ENCODE data around the gene NTN5.
"Not testable (repeated sequence)": the region's sequence is repeated elsewhere in the genome, so short reads cannot be mapped to it uniquely, and the experiment has no call there.

The NTN5 gene

DNA sequence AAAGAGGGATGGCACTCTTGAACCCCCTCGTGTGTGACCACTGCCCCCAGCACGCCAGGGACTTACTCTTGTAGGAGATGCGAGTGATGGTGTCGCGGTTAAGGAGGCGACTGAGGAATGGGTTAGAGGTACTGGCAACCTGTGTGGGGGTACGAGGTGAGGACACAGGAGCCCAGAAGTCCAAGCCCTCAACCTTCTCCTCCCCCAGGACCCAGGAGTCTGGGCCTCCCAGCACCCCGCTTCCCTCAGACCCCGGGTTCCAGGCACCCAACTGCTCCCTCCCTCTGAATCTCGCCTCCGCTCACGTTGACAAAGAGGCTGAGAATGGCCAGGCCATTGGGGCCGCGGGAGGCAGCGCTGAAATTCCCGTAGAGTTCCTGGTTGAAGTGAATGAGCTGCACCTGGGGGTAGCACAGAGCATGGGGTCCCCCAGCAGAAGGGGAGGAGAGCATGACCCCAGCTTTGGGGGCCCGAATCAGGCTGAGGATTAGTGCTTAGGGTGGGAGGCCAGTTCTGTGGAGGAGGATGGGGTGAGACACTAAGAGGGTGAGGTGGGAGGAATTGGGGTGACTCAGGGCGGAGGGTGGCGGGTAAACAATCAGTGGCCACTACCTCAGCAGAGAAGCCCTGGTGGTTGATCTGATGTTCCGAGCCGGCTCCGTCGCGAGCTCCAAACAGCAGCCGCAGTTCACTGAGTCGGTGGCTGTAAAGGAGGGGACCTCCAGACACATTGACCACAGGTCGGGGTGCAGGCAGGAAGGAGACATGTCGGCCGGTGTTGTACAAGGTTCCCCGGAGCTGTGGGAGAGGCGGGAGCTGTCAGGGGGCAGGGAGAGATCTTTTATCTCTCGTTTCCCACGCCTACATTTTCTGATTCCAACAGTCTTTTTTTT lies 33.1 kb downstream of the NTN5 start:
- no peak for DNase-seq

DNA sequence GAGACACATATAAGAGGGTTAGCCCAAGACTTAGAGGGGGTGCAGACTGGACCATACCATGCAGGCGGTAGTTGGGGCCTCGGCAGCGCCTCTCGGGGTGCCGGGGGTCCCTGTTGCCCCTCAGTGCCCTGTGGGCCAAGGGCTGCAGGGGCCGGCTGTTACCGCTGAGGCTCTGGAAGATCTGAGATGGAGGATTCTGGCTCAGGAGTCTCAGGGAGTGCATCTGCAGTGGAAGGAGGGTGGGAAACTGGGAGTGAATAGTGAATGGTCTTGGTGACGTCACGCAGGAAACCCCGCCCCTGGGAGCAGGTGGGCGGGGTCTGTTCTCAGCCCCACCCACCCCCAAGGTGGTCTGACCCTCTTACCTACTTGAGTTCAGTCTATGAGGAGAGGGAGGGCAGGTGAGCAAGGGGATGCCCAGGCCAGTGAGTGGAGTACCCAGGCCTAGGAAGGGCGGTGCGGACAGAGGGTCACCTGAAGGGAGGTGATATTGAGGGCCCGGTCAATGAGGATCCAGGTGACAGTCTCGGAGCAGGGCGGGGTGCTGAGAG lies 33.9 kb downstream of the NTN5 start:
- DNase-seq, result no peak

DNA sequence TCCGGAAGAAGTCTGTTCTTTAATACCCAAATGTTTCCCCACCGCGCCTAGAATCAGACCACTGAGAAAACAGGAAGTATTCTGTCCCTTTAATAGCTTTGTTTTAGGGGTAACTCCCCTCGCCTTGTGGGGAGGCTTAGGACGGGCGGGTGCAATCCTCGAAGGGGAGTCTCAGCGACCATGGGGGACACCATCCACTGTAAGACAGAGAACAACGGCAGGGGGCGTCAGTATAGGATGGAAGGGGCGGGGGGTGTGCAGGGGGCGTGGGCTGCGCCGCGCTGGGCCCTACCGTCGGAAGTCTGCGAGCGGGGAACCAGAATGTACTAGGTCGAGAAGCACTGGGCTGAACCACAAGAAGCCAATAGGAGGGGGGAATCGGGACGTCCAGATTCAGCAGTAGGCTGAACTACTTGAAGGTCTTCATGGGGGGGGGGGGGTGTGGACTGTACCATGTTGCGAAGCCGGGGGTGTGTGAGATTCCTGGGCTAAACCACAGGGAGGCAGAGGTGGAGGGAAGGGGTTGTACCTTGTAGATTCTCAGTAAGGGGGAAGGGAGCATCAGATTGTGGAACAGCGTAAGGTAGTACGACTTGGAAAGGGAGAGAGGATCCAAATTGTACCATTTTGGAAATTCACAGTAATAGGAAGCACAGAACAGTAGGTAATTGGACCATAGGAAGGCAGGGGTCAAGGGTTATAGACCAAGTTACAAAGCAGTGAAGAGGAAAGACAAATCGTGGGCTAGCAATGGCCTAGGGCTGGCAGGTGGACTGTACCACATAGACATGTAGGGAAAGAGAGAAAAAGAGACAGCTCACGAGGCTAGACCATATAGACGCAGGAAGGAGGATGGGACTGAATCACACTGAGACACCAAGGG lies 34.6 kb downstream of the NTN5 start:
- peak; percentile 91 for DNase-seq

DNA sequence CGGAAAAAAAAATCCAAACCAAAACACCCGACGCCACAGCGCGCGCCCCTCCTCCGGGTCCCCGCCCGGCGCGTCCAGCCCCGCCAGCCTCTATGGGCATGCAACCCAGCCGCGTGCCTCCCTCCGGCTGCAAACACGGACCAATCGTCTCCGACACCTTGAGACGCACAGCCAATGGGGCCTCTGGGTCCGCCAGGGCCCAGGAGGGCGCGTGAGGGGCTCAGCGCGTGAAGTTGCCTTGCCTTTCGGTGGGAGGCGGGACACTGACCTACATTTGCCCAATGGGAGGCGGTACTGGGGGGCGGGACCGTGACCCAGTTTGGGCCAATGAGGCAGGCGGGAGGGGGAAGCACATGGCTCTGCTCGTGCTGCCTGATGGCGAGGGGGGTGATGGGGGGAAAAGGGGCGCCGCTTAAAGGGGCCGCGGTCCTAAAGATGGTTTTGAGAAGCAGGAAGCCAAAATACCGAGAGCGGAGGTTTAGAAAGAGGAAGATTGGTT lies 35.3 kb downstream of the NTN5 start:
- peak; percentile 97 for DNase-seq

DNA sequence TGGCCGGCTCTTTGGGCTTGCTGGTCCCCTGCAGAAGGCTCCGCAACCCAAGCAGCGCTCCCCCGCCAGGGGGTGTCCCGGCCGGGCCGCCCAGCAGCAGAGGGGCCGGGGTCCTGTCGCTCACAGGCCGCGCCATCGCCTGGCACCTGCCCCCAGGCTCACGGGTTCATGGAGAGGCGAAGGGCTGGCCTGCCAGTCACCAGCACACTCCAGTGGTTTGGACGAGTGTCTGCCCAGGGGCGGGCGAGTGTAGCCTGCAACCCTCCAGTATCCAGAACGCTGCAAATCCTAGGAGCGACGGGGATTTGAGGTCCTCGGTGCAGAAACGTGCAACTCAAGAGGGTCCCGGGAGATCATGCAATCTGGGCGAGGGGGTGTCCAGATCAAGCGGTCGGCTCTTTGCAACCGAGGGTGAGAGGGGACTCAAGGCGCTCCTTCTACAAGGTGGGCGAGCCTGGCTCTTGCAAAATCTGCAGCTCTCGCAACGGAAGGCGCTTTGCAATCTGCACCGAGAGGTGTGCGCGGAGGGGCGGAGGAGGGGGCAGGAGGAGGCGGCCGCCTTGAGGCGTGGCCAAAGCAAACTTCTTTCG lies 35.9 kb downstream of the NTN5 start, which contains the start of gene DBP:
DBP (minus strand) TSS at position 521 of the 590 bp plus-strand sequence; CDS start at position 136, 385 bp downstream.
- DNase-seq, result peak; percentile 56

DNA sequence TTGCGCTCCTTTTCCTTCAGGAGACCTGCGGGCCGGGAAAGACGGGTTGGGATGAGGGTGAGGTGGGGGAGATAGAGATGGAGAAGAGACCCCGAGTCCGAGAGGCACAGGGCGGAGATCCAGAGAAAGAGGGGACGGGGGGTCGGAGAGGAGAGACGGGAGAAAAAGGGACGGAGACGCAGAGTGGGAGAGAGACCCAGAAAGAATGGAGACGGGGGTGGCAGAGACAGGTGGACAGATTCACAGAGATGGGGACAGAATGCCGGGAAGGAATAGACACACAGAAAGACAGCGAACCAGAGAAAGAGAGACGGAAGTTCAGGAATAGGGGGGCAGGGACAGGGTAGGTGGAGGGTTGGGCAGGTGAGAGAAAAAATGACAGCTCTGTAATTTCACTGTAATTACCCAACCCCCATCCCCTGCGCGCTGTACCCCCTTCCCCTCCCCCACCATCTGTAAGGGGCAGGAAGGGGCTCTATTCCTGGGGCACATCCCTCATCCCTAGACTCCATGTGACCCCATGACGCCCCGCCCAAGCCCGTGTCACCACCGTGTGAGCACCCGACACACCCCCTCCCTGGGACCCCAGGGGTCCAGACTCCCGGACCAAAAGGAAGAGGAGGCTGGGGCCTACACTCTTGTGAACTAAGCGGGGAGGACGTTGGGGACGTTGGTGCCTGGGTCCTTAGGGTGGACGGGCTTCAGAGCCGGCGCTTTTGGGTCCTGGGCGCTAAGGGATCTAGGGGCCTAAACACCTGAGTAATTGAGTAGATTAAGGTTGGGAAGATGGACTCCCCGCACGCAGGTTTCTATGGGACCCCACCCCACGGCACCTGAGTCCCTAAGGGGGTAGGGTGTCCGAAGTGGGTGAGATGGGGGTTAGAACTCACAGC lies 36.6 kb downstream of the NTN5 start:
- peak; percentile 37 for DNase-seq

DNA sequence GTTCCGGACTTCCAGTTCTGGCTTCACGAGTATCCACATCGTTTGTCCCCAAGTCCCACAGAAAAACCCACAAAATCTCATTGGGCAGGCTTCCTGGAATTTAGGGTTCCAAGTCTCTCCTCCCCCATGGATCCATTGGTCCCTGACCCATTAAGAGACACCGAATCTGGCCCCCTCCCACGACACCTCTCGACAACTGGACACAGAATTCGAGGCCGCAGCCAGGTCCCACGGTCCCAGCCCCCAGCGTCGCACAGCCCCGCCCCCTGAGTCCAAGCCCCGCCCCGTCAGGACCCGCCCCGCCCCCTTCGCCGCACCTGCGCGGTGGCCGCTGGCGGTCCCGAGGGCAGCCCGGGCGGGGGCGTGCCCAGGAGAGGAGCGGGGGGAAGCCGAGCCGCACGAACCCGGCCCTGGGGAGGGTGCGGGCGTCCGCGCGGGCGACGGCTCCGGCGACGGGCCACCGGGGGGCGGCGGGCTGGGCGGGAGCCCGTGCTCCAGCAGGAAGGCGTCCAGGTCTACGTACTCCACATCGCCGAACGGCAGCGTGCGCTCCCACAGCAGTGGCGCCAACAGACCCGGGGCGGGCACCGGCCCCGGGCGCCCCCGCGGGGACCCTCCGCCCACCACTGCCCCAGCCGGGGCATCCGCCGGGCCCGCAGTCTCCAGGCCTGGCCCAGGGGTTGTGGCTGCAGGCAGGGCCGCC lies 37.4 kb downstream of the NTN5 start:
- peak; percentile 77 for DNase-seq

DNA sequence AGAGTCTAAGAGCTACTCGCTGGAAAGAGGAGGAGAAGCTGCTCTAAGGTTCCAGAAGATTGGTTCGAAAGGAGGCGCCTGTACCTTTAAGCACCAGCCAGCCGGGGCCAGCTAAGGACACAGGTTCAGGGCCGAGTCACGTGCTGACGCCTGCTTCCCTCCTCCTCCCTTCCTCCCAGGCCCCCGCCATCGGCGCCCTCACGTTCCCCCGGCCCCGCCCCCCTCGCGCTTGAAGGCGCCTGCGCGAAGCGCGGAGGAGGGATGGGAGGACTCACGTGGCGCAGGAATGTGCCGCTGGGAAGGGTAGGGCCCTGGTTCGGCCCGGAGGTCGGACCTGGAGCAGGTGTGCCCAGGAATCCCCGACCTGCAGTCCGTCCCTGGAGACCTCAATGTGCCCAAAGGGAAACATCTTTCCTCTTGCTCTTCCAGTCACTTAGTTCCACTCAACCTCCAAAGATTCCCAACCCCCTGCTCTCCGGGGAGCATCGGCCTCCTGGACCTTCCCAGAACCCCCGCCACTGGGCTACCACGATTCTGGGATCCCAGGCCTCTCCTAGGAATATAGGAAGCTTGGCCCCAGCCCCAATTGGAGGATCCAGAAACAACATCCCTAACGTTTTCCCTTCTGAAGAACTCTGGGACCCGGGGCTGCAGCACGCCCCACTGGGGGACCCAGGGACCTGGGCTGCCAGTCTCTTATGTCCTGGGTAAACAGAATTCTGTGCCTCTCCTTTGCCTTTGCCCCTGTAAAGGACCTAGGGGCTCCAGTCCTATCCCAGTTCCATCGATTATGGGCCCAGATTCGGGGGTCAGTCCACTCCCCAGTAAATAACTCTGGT lies 38.2 kb downstream of the NTN5 start:
- peak; percentile 96 for DNase-seq

DNA sequence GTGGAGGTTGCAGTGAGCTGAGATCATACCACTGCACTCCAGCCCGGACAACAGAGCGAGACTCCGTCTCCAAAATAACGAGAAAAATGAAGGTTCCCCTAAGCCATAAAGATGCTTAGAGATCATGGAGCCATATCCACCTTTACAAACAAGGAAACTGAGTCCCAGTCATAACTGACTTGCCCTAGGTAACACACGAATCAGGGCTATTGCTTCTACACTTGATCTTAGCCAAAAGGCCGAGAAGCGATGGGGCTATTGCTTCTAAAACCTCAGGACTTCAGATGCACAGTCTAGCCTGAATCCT lies 38.8 kb downstream of the NTN5 start:
- no peak for DNase-seq

DNA sequence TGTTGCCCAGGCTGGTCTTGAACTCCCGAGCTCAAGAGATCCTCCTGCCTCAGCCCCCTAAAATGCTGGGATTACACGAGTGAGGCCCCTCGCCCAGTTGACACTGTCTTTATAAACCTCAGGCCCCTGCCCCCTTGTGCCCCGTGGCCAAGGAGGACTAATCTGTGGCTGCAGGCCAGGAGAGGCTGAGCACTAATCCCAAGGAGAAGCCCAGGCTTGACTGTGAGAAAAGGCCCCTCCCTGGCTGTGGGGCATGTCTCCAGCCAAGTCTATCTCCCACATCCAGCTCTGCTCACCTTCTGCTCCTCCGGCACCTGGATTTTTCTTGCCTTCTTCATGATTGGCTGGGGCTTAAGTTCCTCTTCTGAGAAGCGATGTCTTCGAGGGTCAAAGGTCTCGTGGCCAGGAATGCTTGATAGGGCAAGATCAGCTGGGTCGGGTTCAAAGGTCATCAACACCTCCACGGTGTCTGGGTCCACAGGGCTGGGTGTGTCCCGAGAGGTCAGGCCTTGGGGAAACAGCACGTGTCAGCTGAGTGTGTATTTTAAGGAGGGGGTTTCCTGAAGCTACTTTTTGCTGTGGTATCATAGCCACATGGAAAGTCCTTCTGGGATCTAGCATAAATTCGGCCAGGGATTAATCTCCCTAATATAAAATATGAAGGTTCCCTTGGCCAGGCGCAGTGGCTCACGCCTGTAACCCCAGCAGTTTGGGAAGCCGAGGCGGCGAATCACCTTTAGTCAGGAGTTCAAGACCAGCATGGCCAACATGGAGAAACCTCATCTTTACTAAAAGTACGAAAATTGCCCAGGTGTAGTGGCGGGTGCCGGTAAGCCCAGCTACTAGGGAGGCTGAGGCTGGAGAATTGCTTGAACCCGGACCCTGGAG lies 39.4 kb downstream of the NTN5 start:
- no peak for DNase-seq

DNA sequence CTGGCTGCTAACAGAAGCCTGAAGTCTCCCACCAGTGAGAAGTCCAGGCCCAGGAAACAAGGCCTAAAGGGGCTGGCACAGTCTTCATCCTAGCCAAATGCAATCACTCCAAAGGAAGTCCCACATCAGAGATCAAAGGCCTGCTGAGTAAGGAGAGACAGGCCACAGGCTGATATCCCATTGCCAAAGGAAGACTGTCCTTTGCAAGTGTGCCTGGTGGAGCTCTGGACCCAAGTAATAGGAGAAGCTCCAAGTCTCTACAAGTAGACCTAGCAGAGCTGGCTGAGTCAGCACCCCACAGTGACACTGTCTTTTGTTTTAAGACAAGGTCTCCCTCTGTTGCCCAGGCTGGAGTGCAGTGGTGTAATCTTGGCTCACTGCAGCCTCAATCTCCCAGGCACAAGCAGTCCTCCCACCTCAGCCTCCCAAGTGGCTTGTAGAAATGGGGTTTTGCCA lies 40.1 kb downstream of the NTN5 start:
- no peak for DNase-seq

DNA sequence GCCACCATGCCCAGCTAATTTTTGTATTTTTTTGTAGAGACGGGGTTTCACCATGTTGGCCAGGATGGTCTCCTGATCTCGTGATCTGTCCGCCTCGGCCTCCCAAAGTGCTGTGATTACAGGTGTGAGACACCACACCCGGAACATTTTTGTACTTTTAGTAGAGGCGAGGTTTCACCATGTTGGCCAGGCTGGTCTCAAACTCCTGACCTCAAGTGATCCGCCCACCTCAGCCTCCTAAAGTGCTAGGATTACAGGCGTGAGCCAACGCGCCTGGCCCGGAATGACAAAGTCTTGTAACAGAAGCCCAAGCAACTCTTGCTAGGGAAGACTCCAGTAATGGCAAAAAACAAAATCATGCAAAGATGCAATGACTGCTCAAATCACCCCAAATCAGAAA lies 40.5 kb downstream of the NTN5 start:
- DNase-seq, result not testable (repeated sequence)

DNA sequence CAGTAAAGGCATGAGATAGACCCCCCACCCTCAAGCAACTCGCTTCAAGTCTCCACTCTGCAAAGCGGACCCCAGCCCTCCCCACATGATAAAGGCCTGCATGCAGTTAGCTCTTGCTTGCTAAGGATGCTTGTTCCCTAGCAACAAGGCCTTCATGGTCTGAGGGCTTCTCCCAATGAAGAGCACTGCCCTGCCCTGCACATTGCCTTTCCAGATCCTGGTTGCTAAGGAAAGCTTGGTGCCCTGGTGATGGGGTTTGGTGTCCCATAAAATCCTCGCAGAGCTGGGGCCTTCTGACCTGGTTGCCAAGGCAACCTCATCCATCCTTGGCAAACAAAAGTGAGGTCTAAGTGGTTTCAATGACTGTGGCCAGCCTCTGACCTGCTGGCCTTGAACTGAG lies 41.6 kb downstream of the NTN5 start:
- DNase-seq, result no peak

DNA sequence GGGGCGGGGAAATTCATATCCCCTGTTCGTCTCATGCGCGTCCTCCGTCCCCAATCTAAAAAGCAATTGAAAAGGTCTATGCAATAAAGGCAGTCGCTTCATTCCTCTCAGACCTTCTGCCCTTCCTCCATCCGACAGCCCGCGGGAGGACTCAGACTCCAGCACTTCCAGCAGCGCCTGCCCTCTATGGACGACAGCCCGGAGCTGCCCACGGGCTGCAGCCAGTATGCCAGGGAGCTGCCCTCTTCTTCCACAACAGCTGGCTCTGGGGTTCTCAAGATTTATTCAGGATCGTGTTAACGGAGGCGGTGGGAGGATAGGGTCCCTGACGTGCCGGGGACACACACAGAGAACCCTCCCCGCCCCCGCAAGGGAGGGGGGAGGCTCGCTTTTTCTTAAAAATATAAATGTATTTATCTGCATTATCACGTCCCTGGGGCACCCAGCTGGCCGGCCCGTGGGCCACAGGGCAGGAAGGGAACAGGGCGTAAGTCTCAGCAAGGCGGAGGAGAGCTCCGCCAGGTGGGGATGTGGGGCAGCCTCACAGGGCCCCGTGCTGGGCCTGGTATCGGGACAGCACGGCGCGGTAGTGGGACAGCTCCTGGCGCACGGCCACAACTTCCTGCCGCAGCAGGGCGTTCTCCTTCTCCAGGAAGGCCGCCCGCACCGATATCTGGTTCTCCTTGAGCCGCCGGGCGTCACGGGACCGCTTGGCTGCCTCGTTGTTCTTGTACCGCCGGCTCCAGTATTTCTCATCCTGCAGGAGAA lies 42.3 kb downstream of the NTN5 start:
- no peak for DNase-seq

DNA sequence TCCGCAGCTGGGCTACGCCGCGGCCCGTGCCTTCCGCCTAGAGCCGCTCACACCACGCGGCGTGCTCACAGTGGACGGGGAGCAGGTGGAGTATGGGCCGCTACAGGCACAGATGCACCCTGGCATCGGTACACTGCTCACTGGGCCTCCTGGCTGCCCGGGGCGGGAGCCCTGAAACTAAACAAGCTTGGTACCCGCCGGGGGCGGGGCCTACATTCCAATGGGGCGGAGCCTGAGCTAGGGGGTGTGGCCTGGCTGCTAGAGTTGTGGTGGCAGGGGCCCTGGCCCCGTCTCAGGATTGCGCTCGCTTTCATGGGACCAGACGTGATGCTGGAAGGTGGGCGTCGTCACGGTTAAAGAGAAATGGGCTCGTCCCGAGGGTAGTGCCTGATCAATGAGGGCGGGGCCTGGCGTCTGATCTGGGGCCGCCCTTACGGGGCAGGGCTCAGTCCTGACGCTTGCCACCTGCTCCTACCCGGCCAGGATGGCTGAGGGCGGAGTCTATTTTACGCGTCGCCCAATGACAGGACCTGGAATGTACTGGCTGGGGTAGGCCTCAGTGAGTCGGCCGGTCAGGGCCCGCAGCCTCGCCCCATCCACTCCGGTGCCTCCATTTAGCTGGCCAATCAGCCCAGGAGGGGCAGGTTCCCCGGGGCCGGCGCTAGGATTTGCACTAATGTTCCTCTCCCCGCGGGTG lies 43.1 kb downstream of the NTN5 start:
- DNase-seq, result no peak

DNA sequence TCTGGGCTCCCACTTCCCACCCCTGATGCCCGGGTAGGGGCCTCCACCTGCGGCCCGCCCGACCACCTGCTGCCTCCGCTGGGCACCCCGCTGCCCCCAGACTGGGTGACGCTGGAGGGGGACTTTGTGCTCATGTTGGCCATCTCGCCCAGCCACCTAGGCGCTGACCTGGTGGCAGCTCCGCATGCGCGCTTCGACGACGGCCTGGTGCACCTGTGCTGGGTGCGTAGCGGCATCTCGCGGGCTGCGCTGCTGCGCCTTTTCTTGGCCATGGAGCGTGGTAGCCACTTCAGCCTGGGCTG lies 43.6 kb downstream of the NTN5 start:
- no peak for DNase-seq

DNA sequence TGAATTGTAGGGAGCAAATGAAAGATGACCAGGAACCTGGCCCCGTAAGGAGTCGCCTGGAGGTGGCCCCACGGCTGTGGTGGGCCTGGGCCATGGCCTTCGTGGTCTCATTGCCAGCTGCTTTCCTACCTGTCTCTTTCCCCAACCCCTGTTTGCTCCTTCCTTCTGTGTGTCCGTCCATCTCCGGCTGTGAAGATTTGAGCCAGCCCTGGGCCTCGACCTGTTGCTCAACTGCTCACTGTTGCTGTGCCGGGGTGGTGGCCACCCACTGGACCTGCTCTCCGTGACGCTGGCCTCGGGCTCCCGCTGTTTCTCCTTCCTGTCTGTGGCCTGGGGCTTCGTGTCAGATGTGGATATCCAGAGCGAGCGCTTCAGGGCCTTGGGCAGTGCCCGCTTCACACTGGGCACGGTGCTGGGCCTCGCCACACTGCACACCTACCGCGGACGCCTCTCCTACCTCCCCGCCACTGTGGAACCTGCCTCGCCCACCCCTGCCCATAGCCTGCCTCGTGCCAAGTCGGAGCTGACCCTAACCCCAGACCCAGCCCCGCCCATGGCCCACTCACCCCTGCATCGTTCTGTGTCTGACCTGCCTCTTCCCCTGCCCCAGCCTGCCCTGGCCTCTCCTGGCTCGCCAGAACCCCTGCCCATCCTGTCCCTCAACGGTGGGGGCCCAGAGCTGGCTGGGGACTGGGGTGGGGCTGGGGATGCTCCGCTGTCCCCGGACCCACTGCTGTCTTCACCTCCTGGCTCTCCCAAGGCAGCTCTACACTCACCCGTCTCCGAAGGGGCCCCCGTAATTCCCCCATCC lies 44.1 kb downstream of the NTN5 start:
- DNase-seq, result no peak

All from RPMI8226 (cell line).